CD4-positive, alpha-beta T cell (primary cell): Measurements from ENCODE around the gene RPTOR. TPM values are rescaled to one million over a fixed set of nuclear protein-coding genes. Genes with fewer than 3 reads are reported as not detected.

Experiments
- ATAC-seq: fragments of 200-7000 bp; cut with Tn5 transposase; one replicate; pipeline ENCODE4 v1.10.0; 2022; ENCODE audit warnings: mild to moderate bottlenecking; ENCODE audit not compliant: poor library complexity
- CTCF ChIA-PET: fragments of 350-600 bp; sonication (Branson Sonifier 250); formaldehyde crosslinking; loops from one replicate; lab custom pipeline; 2021; ENCODE audit warnings: antibody characterized with exemption, inconsistent platforms; lab: Charles Lee
- POLR2A ChIA-PET: fragments of 350-600 bp; sonication (Branson Sonifier 250); formaldehyde crosslinking; loops from one replicate; lab custom pipeline; 2021; ENCODE audit warnings: antibody characterized with exemption, inconsistent platforms; lab: Charles Lee
- DNase-seq, 14 experiments: peaks; one replicate each; pipeline ENCODE4 v3.0.0-alpha.2; 2013 to 2020; ENCODE audit warnings: mixed read lengths in 2 of 14
- H3K27ac ChIP-seq, 2 donors: one replicate each; pipeline versions ENCODE4 v1.5.1 to v1.7.0; 2013; ENCODE audit warnings: low read length in 2 of 2, low read depth in 1 of 2, mild to moderate bottlenecking in 1 of 2
- H3K27me3 ChIP-seq, 2 experiments: 1 replicate in 1 of 2; 2 replicates in 1 of 2; pipeline versions ENCODE4 v1.6.1 to v1.7.0; 2013; ENCODE audit warnings: low read length in 2 of 2, control low read depth in 1 of 2, mild to moderate bottlenecking in 1 of 2, moderate library complexity in 1 of 2; ENCODE audit not compliant: insufficient read depth in 2 of 2, control insufficient read depth in 1 of 2
- H3K36me3 ChIP-seq: one replicate; pipeline ENCODE4 v1.6.1; 2013; ENCODE audit warnings: low read length, control low read depth; ENCODE audit not compliant: insufficient read depth
- H3K4me1 ChIP-seq: one replicate; pipeline ENCODE4 v1.6.1; 2013; ENCODE audit warnings: low read length, control low read depth; ENCODE audit not compliant: insufficient read depth
- H3K4me3 ChIP-seq: one replicate; pipeline ENCODE4 v1.5.1; 2013; ENCODE audit warnings: mild to moderate bottlenecking, low read length, moderate library complexity
- H3K9me3 ChIP-seq, 2 experiments: 1 replicate in 1 of 2; 2 replicates in 1 of 2; pipeline versions ENCODE4 v1.6.1 to v1.7.0; 2013; ENCODE audit warnings: low read length in 2 of 2, mild to moderate bottlenecking in 2 of 2, control low read depth in 1 of 2, moderate library complexity in 1 of 2; ENCODE audit not compliant: control insufficient read depth in 1 of 2, insufficient read depth in 1 of 2
- H3K27ac Mint-ChIP-seq: one replicate; pipeline ENCODE4 v1.8.0; 2020; ENCODE audit warnings: mixed read lengths
- H3K27me3 Mint-ChIP-seq: one replicate; pipeline ENCODE4 v1.8.0; 2021; ENCODE audit warnings: mixed read lengths
- H3K36me3 Mint-ChIP-seq: one replicate; pipeline ENCODE4 v1.8.0; 2021; ENCODE audit warnings: low read depth, mixed read lengths
- H3K4me1 Mint-ChIP-seq: one replicate; pipeline ENCODE4 v1.8.0; 2021; ENCODE audit warnings: low read depth, mixed read lengths
- H3K4me3 Mint-ChIP-seq: one replicate; pipeline ENCODE4 v1.8.0; 2020; ENCODE audit warnings: mild to moderate bottlenecking, mixed read lengths
- H3K9me3 Mint-ChIP-seq: one replicate; pipeline ENCODE4 v1.8.0; 2020; ENCODE audit warnings: mixed read lengths
- intact Hi-C, 2 experiments: fragments of 100-400 bp; cut with DNase I in 1 of 2; cut with micrococcal nuclease in 1 of 2; formaldehyde crosslinking; loops; one replicate each; pipeline versions ENCODE4 v1.15.1 to v1.9.0; 2023 to 2025; cut with DNase I, micrococcal nuclease
- total RNA-seq, 174 experiments: library from RNA in 2 of 174; stranded (reverse) in 2 of 174; gene quantifications; one replicate each; pipeline ENCODE4 v1.2.3 and lab custom pipeline; 2021 to 2026
- TF ChIP-seq, protein P1 (sequence below): fragments of 200-600 bp; IDR thresholded peaks from one replicate; pipeline ENCODE4 v1.8.0; 2022; ENCODE audit warnings: antibody characterized with exemption, mild to moderate bottlenecking

RPTOR gene
- total RNA-seq, 2 experiments from 2014 or later = 45.0 to 47.1 TPM

DNA sequence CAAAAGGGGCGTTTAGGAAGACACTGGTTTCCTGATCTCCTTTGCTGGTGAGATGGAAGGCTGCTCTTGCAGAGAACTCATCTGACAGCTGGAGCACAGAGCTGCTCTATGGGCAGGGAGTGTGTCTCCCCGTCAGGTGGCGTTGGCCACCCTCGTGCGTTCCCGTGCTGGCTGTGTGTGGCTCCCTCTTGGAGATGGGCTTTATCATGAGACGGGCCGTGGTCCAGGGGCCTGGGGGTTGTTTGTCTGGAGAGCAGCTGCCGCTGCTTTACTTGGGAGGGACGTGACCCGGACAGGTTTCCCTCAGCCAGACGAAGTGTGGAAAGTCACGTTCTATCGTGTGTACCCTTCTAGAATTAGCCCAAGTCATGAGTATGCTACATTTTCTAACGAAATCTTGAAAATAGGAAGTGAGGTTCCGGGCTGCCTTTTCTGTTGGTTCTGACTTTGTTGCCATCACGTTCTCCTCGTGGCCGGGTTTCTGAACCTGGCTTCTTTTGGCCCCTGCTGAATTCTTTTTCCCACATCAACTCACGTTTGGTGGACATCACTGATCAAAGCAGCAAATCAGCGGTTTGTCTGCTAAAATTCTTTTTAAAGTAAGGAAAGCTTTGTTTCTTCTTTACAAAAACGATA, 341.4 kb downstream of the RPTOR start:
- TF ChIP-seq, protein P1, sequence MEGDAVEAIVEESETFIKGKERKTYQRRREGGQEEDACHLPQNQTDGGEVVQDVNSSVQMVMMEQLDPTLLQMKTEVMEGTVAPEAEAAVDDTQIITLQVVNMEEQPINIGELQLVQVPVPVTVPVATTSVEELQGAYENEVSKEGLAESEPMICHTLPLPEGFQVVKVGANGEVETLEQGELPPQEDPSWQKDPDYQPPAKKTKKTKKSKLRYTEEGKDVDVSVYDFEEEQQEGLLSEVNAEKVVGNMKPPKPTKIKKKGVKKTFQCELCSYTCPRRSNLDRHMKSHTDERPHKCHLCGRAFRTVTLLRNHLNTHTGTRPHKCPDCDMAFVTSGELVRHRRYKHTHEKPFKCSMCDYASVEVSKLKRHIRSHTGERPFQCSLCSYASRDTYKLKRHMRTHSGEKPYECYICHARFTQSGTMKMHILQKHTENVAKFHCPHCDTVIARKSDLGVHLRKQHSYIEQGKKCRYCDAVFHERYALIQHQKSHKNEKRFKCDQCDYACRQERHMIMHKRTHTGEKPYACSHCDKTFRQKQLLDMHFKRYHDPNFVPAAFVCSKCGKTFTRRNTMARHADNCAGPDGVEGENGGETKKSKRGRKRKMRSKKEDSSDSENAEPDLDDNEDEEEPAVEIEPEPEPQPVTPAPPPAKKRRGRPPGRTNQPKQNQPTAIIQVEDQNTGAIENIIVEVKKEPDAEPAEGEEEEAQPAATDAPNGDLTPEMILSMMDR = no peak
- Histone ChIP-seq H3K27me3 (no peaks in the 10 kb centered on the region), H3K4me1 (peaks cover 27% of the 10 kb centered on the region), H3K27ac (no peak overlapping the region), H3K4me3 (no peak overlapping the region), H3K9me3 (no peaks in the 10 kb centered on the region), H3K36me3 (peaks cover 61% of the 10 kb centered on the region)
- Mint-ChIP-seq H3K4me1 (peaks cover 16% of the 10 kb centered on the region), H3K27ac (no peak overlapping the region), H3K36me3 (peaks cover 38% of the 10 kb centered on the region), H3K4me3 (no peak overlapping the region), H3K9me3 (no peaks in the 10 kb centered on the region), H3K27me3 (no peaks in the 10 kb centered on the region)
- ChIA-PET CTCF (no interaction called here), POLR2A (no interaction called here)
- ATAC-seq (no peak), DNase-seq (no peak)
- intact Hi-C loops = no loop called here

DNA sequence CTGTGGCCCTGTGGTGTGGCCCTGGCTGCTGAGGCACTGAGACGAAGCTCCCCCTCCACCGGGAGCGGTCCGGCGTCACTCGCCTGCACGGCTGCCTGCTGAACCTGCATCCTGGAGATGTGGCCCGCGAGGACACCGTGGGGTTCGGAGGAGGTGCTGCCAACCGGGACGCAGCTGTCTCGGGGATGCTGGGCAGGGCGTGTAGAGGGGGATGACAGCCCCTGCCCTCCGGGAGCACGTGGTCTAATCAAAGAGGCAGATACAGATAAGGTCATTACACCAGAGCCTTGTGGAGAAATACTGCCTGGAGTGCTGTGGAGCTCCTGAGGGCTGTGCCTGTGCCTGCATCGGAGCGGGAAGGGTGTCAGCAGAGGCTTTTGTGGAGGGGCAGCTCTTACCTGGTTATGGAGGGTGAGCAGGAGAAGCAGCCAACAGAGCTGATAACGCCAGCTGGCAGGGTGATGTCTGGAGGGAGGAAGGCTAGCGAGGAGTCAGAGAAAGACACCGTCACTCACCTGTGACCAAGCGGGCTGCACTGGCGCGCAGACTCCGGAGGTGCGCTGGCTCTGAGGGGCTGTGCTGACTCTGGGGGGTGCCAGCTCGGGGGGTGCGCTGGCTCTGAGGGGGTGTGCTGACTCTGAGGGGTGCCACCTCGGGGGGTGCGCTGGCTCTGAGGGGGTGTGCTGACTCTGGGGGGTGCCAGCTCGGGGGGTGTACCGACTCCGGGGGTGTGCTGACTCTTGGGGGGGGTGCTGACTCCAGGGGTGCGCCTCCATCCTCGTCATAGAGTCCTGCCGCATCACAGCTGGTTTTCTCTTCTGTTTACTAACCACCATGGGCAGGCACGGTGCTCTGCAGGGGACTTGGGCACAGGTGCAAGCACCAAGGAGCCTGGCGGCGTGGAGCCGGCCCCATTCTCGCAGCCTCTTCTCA, 342.3 kb downstream of the RPTOR start:
- H3K4me3 Mint-ChIP-seq = no peak overlapping the region
- CTCF ChIA-PET = no interaction called here

DNA sequence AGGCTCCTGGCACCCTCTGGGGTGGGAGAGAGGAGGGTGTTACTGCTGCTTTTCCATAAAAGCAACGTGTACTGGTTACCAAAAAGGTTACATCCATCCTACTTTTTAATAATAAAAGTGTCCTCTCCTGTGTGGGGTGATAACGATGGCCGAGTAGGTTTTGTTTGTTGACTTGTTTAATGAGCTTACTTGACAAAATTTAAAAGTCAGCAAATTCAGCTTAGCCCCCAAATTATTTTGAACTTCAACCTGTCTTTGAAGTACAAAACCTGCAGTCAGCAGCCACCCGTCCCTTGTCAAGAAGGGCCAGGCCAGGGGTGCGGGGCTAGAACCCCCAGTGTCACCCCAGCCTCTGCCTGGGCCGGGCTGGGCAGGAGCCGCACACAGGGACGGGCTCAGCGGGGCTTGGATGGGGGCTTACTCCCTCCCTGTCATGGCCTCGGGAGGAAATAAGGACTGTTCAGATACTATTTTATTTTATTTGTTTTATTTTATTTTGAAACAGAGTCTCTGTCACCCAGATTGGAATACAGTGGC, 343.1 kb downstream of the RPTOR start:
- no peak overlapping the region for H3K27ac Mint-ChIP-seq
- Histone ChIP-seq H3K9me3 (no peaks in the 10 kb centered on the region), H3K4me3 (no peak overlapping the region), H3K27me3 (no peaks in the 10 kb centered on the region), H3K4me1 (peaks cover 44% of the 10 kb centered on the region), H3K36me3 (peaks cover 51% of the 10 kb centered on the region), H3K27ac (no peak overlapping the region)
- TF ChIP-seq, protein P1 = no peak
- H3K9me3 Mint-ChIP-seq = no peaks in the 10 kb centered on the region
- H3K4me3 Mint-ChIP-seq = no peak overlapping the region
- ChIA-PET CTCF (no interaction called here), POLR2A (no interaction called here)
- H3K36me3 Mint-ChIP-seq = peaks cover 39% of the 10 kb centered on the region
- intact Hi-C loops = no loop called here
- peaks cover 33% of the 10 kb centered on the region for H3K4me1 Mint-ChIP-seq
- no peaks in the 10 kb centered on the region for H3K27me3 Mint-ChIP-seq
- ATAC-seq = no peak
- DNase-seq = no peak

More for the DNA sequence above, 342.3 kb downstream of the RPTOR start:
- Histone ChIP-seq H3K4me1 (peaks cover 36% of the 10 kb centered on the region), H3K36me3 (peaks cover 55% of the 10 kb centered on the region), H3K4me3 (no peak overlapping the region), H3K27me3 (no peaks in the 10 kb centered on the region), H3K9me3 (no peaks in the 10 kb centered on the region), H3K27ac (no peak overlapping the region)
- POLR2A ChIA-PET = no interaction called here
- no peak overlapping the region for H3K27ac Mint-ChIP-seq
- TF ChIP-seq, protein P1 = no peak
- ATAC-seq (no peak), DNase-seq (no peak)
- intact Hi-C loops = no loop called here
- H3K4me1 Mint-ChIP-seq = peaks cover 25% of the 10 kb centered on the region
- H3K27me3 Mint-ChIP-seq = no peaks in the 10 kb centered on the region
- H3K9me3 Mint-ChIP-seq = no peaks in the 10 kb centered on the region
- H3K36me3 Mint-ChIP-seq = peaks cover 39% of the 10 kb centered on the region
